IPS-18c (cell line): ENCODE measurements around the gene RBBP5.
A peak's percentile ranks its signal among the peaks of the same experiment; 100 is the strongest.

ENCODE experiments used
- H3K4me3 ChIP-seq: 2 replicates; pipeline ENCODE4 v1.7.0; 2013; ENCODE audit warnings: low read depth, mild to moderate bottlenecking, low read length, moderate library complexity; ENCODE audit not compliant: insufficient read depth
- H3K9me3 ChIP-seq: one replicate; pipeline ENCODE4 v1.6.1; 2013; ENCODE audit warnings: mild to moderate bottlenecking, low read length, moderate library complexity; ENCODE audit not compliant: control insufficient read depth, insufficient read depth

Gene RBBP5

DNA sequence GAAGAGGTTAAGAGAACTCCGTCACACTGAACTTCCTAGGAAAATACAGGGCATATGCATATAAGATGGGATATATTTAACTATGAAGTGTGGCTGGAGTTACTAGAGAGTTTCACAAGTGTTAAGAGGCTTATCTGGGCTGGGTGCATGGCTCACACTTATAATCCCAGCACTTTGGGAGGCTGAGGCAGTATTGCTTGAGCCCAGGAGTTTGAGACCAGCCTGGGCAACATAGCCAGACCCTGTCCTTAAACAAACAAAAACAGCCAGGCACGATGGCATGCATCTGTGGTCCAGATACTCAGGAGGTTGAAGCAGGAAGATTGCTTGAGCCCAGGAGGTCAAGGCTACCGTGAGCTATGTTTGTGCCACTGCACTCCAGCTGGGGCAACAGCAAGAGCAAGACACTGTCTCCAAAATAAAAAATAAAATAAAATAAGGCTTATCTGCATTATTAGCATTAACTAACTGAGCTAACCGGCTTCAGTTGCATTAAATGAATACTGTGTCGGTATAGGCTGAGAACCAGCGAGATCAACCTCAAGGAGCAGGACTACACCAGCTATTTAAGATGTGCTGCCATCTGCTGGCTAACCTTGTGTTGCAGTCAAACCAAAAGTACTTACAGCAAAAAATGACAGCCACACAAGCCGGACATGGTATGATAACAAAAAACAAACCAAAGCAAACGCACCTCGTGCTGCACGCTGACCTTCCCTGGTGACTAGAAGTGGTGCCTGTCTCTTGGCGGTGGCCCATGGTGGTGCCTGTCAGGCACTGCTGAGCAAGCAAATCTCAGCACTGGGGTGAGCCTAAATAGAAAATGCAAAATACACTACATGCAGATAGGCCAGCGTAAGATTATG lies 19.7 kb upstream of the RBBP5 start:
- H3K9me3 ChIP-seq = peaks cover 4% of the 10 kb centered on the region
- H3K4me3 ChIP-seq = no peak overlapping the region

DNA sequence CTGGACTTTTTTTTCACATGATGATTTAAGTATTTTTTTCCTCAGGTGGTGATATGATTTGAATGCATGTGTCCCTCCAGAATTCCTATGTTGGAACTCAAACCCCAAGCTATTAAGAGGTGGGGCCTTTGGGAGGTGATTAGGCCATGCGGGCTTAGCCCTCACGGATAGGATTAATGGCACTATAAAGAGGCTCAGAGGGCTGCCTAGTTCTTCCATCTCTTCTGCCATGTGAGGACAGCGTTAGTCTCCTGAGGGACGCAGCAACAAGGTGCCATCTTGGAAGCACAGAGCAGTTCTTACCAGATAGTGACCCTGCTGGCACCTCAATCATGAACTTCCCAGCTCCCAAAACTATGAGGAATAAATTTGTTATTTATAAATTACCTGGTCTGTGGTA lies 18.3 kb upstream of the RBBP5 start:
- Histone ChIP-seq H3K9me3 (peaks cover 4% of the 10 kb centered on the region), H3K4me3 (no peak overlapping the region)

DNA sequence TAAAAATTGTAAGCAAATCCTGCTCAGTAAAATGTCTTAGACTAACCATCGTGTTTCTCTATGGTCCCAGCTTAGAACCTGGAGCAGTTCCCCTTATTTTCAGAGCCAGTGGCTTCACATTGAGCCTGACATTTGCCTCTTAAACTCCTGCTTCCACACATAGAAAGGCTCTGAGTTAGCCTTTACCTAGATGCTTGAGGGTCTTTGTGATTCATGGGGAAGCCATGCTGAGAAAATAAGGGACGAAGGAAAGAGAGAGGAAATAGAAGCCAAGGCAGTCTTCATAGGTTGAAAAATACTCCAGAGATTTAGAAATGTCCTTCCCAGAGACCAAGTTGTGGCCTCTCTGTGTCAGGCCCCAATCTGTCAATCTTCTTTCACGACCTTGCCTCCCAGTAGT lies 16.1 kb upstream of the RBBP5 start:
- no peak overlapping the region for H3K4me3 ChIP-seq

DNA sequence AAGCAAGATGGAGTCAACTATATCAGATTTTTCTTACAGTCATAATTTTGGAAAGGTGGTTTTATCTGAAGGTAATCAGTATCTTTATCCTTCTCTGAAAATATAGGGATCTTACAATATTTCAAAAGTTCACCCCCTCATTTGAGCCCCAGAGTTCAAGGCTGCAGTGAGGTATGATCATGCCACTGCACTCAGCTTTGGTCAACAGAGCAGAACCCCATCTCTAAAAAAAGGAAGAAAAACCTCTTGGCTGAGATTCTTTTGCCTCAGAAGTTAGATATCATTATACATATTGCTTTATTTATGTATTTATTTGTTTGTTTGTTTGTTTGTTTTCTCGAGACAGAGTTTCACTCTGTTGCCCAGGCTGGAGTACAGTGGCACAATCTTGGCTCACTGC lies 11.5 kb upstream of the RBBP5 start:
- H3K9me3 ChIP-seq = peaks cover 2% of the 10 kb centered on the region
- H3K4me3 ChIP-seq = no peak overlapping the region

More for the DNA sequence above, 16.1 kb upstream of the RBBP5 start:
- H3K9me3 ChIP-seq = peaks cover 4% of the 10 kb centered on the region

DNA sequence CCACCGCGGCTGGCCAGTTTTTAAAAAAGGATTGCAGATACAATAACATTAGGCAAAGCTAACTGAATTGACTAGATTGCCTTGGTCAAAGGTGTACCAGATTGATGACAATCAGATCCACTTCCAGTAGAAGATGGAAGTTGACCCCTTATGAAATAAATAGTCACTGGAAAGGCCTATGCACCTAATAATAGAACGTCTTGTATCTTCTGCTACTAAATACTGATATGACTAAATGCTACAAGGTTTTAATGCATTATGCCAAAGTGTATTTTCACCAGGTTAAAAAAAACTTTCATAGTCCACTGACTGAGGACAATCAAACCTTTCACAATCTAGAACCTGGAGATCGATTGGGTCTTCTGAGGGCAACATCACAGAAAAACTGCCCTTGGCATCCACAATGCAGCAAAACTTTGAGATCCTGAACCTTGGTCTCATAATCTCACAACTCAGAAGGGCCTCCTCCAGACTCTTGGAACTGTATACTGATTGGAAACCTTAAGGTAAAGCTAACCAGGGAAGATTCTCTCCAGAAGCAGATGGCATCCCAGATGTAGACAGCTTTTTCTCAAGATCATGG lies 7.8 kb upstream of the RBBP5 start:
- Histone ChIP-seq H3K4me3 (no peak overlapping the region), H3K9me3 (no peaks in the 10 kb centered on the region)

DNA sequence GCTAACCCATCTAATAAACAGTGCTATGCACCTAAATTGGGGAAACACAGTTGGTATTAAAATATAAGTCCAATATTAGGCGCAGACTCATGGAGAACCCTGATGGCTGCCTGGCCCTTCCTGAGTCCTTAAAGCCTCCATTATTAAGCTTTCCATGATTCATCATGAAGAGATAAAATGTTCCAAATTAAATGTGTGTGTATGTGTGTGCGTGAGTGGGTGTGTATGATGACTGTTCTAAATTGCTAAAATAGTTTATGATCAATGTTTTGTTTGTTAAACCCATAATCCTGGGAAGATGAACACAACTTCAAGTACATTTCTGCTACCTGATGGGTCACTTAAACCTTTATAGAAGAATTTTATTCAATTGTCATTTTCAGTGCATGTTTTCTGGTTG lies 6.3 kb upstream of the RBBP5 start:
- H3K4me3 ChIP-seq = no peak overlapping the region

DNA sequence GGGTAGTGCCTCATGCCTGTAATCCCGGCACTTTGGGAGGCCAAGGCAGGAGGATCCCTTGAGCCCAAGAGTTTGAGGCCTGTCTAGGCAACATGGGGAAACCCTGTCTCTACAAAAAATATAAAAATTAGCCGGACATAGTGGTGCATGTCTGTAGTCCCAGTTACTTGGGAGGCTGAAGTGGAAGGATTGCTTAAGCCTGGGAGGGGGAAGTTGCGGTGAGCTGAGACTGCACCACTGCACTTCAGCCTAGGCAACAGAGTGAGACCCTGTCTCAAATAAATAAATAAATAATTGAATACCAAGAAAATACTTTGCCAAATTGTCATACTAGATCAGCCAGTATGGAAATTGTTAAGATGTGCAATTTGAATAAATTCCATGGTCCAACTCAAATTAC lies 5.9 kb upstream of the RBBP5 start:
- Histone ChIP-seq H3K4me3 (no peak overlapping the region), H3K9me3 (no peaks in the 10 kb centered on the region)

More for the DNA sequence above, 6.3 kb upstream of the RBBP5 start:
- H3K9me3 ChIP-seq = no peaks in the 10 kb centered on the region

DNA sequence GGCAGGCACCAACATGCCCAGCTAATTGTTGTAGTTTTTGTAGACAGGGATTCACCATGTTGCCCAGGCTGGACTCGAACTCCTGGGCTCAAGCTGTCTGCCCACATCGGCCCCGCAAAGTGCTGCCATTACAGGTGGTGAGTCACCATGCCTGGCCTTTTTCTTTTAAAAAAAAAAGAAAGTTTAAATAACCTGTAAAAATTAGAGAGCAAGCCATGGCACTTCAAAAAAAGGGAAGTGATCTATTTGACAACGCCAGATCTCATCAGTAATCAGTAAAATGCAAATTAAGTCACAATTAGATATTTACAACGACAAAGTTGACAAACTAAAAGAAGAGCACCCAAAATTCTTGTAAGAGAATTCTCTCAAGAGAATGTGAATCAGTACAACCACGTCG lies 2.9 kb upstream of the RBBP5 start:
- no peaks in the 10 kb centered on the region for H3K9me3 ChIP-seq
- H3K4me3 ChIP-seq = no peak overlapping the region

DNA sequence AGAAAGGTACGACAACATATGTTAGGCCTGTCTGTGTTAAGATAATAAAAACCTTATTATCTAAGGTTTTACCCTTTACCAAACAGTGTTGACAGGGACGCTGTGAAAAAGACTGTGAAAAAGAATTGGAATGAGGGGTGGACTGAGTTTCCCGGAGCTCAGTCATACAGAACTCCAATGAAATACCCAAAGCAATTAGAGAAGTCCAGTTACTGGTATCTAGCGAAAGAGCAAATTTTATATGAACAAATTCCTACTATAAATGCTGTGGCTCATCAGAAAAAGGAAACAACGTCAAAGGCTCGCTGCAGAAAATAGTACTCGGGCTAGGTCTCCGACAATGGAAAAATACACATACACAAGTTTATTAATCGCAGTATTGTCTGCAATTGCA lies 708 bp upstream of the RBBP5 start:
- H3K4me3 ChIP-seq = peak overlapping the region; percentile 28; the same call in 1 of the 2 replicates
- H3K9me3 ChIP-seq = no peaks in the 10 kb centered on the region

DNA sequence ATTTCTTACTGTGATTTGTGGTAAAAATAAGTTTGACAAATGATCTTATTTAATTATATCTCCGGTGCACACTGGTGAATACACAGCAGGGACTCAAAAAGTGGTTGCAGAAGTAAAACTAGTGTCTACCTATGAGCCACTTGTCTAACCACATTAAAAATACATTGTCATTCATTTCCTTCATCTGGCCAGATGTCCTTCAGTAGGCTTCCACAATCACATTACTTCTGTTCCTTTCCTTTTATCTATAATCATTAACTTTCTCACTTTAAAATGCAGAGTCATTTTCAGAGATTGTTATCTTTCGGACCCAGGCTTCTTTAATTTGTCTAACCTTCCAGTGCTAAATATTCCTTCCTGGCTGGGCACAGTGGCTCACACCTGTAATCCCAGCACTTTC lies 3.0 kb downstream of the RBBP5 start:
- H3K9me3 ChIP-seq = no peaks in the 10 kb centered on the region
- H3K4me3 ChIP-seq = no peak overlapping the region

DNA sequence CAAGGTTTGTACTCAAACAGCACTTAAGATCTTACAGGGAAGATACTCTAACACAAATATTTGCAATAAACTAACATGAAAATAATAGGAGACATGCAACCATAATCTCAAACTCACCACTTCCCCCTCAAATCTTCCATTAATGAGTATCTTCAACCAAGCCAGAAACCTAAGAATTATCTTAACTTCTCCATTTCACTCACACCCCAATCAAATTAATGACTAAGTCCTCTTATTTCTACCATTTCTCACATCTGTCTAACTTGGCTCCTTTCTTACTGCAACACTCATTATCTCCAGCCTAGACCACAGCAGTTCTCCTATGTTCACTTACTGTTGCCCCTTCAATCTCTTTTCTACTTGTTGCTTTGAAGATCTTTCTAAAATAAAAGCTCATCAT lies 10.4 kb downstream of the RBBP5 start:
- Histone ChIP-seq H3K9me3 (no peaks in the 10 kb centered on the region), H3K4me3 (no peak overlapping the region)

DNA sequence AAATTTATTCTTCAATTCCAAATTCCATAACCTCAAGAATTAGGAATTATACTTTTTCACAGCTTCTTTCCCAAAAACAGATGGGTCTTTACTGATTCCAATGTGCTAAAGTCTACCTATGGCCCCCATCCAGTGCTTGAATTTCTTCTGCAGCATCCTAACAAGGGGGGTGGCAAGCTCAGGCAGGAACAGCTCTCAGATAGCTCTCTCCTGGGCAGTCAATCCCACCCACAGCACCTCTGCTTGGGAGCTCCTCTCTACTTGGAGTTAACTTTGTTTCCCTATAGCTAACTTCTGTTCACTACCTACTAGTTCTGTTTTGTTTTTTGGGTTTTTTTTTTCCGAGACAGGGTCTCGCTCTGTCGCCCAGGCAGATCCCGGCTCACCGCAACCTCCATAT lies 12.1 kb downstream of the RBBP5 start:
- H3K4me3 ChIP-seq = no peak overlapping the region
- H3K9me3 ChIP-seq = no peaks in the 10 kb centered on the region

DNA sequence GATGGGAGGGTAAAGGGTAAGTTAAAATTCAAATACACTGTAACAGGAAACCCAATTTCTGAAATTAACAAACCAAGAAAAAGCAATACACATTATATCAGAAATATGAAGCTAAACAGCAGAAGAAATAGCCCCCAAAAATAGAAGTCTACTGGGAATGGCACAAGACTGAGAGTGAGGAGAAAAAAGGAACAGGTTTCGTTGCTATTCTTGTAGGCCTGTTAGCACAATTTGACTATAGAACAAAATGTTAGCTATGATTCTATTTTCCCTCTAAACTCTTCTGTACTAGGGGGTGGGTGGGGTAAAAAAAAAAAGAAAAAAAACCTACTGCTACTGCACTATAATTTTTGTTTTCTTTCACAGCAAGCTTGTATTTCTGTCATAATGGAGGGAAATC lies 12.5 kb downstream of the RBBP5 start:
- Histone ChIP-seq H3K9me3 (no peaks in the 10 kb centered on the region), H3K4me3 (no peak overlapping the region)

DNA sequence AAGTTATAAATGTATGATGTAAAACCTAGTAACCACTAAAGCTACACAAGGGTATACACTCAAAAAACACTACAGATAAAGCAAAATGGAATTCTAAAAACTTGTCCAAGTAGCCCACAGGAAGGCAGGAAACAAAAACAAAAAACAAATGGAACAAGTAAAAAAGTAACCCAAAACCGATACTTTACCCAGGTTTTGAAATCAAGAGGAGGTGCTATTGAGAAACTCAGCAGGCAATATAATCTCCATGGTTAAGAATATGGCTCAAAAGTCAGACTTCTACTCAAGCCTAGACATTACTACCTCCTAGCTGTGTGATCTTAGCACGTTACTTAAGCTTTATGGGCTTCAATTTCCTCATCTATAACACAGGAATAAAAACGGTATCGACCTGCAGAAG lies 13.3 kb downstream of the RBBP5 start:
- H3K4me3 ChIP-seq = no peak overlapping the region
- no peaks in the 10 kb centered on the region for H3K9me3 ChIP-seq

DNA sequence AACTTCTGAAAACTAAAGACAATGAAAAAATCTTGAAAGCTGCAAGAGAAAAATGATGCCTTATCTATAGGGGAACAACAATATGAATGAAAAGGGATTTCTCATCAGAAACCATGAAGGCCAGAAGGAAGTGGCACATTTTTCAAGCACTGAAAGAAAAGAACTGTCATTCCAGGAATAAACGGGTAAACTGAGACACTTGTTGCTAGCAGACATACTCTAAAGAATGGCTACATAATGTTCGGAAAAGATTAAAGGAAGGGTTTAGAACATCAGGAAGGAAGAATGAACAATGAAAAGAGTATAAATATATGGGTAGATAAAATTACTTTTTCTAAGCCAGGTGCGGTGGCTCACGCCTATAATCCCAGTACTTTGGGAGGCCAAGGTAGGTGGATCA lies 14.5 kb downstream of the RBBP5 start:
- no peaks in the 10 kb centered on the region for H3K9me3 ChIP-seq
- H3K4me3 ChIP-seq = no peak overlapping the region

DNA sequence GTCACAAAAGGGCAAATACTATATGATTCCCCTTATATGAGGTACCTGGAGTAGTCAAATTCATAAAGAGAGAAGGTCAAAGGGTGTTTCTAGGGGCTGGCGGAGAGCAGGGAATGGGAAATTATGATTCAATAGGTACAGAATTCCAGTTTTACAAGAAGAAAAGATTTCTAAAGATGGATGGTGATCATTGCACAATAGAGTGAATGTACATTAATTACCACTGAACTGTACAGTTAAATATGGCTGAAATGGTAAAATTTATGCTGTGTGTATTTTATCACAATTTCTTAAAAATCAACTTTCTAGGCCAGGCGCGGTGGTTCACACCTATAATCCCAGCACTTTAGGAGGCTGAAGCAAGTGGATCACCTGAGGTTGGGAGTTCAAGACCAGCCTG lies 19.4 kb downstream of the RBBP5 start:
- Histone ChIP-seq H3K9me3 (no peaks in the 10 kb centered on the region), H3K4me3 (no peak overlapping the region)

DNA sequence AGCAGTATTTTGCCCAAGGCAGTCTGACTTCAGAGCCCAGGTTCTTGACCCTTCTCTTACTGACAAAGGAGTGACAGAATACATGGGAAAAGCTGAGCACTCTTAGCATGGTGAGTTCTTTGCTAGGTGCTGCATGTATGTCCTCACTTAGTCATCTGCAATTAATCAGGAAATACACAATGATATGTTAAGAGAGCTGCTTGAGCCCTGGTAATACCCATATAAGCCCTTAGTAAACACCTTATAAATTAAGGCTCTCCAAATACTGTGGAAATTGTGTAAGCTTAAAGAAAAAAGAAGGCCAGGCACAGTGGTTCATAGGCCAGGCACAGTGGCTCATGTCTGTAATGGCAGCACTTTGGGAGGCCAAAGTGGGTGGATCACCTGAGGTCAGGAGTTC lies 23.5 kb downstream of the RBBP5 start:
- H3K4me3 ChIP-seq = no peak overlapping the region
- no peaks in the 10 kb centered on the region for H3K9me3 ChIP-seq

DNA sequence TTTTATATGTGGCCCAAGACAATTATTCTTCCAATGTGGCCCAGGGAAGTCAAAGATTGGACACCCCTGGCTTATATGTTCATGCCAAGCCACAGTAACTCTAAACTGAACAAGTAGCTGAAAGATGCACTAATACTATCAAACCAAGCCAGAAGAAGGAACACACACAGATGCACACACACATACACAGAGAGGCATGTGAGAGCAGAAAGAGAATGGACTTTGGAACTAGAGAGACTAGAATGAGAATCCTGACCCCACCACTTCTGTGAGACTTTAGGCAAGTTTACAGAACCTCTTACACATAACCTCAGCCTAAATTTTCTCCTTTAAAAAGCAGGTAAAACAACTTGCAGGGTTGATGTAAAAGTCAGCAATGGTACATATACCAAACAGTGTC lies 26.4 kb downstream of the RBBP5 start:
- Histone ChIP-seq H3K4me3 (no peak overlapping the region), H3K9me3 (no peaks in the 10 kb centered on the region)
